VCaP (cell line): ENCODE results near the gene FHOD3.

Experiments
- H3K27ac ChIP-seq: fragments of 450-650 bp; 2 replicates; pipeline ENCODE4 v1.5.1; 2017
- CTCF ChIP-seq: fragments of 450-650 bp; conservative IDR thresholded peaks from 2 replicates; pipeline ENCODE4 v1.5.1; 2017; ENCODE audit warnings: mild to moderate bottlenecking, moderate library complexity

The FHOD3 gene

GRCh38 chr18:36364911-36365624 lies 67.6 kb downstream of the FHOD3 start:
- no peak overlapping the region for H3K27ac ChIP-seq

GRCh38 chr18:36365836-36366775 lies 68.6 kb downstream of the FHOD3 start:
- H3K27ac ChIP-seq, result no peak overlapping the region
- no peak for TF ChIP-seq CTCF

More at GRCh38 chr18:36364911-36365624, 67.6 kb downstream of the FHOD3 start:
- no peak for TF ChIP-seq CTCF

- no peak overlapping the region for H3K27ac ChIP-seq
- TF ChIP-seq CTCF, result no peak
Observed at GRCh38 chr18:36366994-36367839, 69.7 kb downstream of the FHOD3 start.

- no peak overlapping the region for H3K27ac ChIP-seq
- no peak for TF ChIP-seq CTCF
Observed at GRCh38 chr18:36368889-36369288, 71.4 kb downstream of the FHOD3 start.

GRCh38 chr18:36372903-36373311 lies 75.4 kb downstream of the FHOD3 start:
- no peak overlapping the region for H3K27ac ChIP-seq
- no peak for TF ChIP-seq CTCF

GRCh38 chr18:36374262-36374661 lies 76.7 kb downstream of the FHOD3 start:
- TF ChIP-seq CTCF, result no peak
- H3K27ac ChIP-seq, result no peak overlapping the region
